Activated CD8-positive, alpha-beta T cell treated with anti-CD3 and anti-CD28 coated beads for 36 hours (primary cell): ENCODE results near the gene SHROOM2. TPM values are rescaled to one million over a fixed set of nuclear protein-coding genes. Genes with fewer than 3 reads are reported as not detected.
A peak's percentile ranks its signal among the peaks of the same experiment; 100 is the strongest.

ENCODE experiments used
- ATAC-seq: fragments of 200-7000 bp; cut with Tn5 transposase; one replicate; pipeline ENCODE4 v1.10.0; 2021; ENCODE audit warnings: mild to moderate bottlenecking, moderate library complexity
- CTCF ChIA-PET: fragments of 350-600 bp; sonication (Branson Sonifier 250); formaldehyde crosslinking; loops from one replicate; lab custom pipeline; 2021; ENCODE audit warnings: antibody characterized with exemption; lab: Charles Lee
- POLR2A ChIA-PET: fragments of 350-600 bp; sonication (Branson Sonifier 250); formaldehyde crosslinking; loops from one replicate; lab custom pipeline; 2021; ENCODE audit warnings: antibody characterized with exemption; lab: Charles Lee
- DNase-seq: peaks from one replicate; pipeline ENCODE4 v3.0.0-alpha.2; 2020
- H3K27ac Mint-ChIP-seq: one replicate; pipeline ENCODE4 v1.8.0; 2021; ENCODE audit warnings: mild to moderate bottlenecking, mixed read lengths
- H3K27me3 Mint-ChIP-seq: one replicate; pipeline ENCODE4 v1.8.0; 2021; ENCODE audit warnings: mixed read lengths
- H3K36me3 Mint-ChIP-seq: one replicate; pipeline ENCODE4 v1.8.0; 2021; ENCODE audit warnings: low read depth, mixed read lengths
- H3K4me1 Mint-ChIP-seq: one replicate; pipeline ENCODE4 v1.8.0; 2021; ENCODE audit warnings: low read depth, mixed read lengths
- H3K4me3 Mint-ChIP-seq: one replicate; pipeline ENCODE4 v1.8.0; 2021; ENCODE audit warnings: mild to moderate bottlenecking, moderate library complexity, mixed read lengths
- H3K9me3 Mint-ChIP-seq: one replicate; pipeline ENCODE4 v1.8.0; 2021; ENCODE audit warnings: mixed read lengths
- CTCF ChIP-seq: fragments of 200-600 bp; IDR thresholded peaks from one replicate; pipeline ENCODE4 v1.8.0; 2022; ENCODE audit warnings: antibody characterized with exemption, mild to moderate bottlenecking
- intact Hi-C: fragments of 100-400 bp; cut with micrococcal nuclease; formaldehyde crosslinking; loops from one replicate; pipeline ENCODE4 v1.10.0; 2022
- total RNA-seq, 2 experiments: library from RNA; stranded (reverse); gene quantifications; one replicate each; pipeline ENCODE4 v1.2.3, GENCODE V29; 2021

SHROOM2 gene
- total RNA-seq, result not detected

- no peaks in the 10 kb centered on the region for H3K9me3 Mint-ChIP-seq
- POLR2A ChIA-PET, result no interaction called here
- no peaks in the 10 kb centered on the region for H3K36me3 Mint-ChIP-seq
- no peak within 1 kb of the TSS for H3K27ac Mint-ChIP-seq
- intact Hi-C loops, result no loop called here
- TF ChIP-seq CTCF, result no peak
- H3K4me1 Mint-ChIP-seq, result no peaks in the 10 kb centered on the region
- DNase-seq (no peak), ATAC-seq (peak; percentile 13)
- CTCF ChIA-PET, result no interaction called here
- peak within 1 kb of the TSS; percentile 29 for H3K4me3 Mint-ChIP-seq
- peaks cover 29% of the 10 kb centered on the region for H3K27me3 Mint-ChIP-seq
Observed at GRCh38 chrX:9785944-9786797, at the start of gene SHROOM2. Gene SHROOM2, plus strand, starts transcription at chrX:9786429. Its CDS starts 117 bp downstream, at chrX:9786546.

- H3K4me3 Mint-ChIP-seq, result no peak overlapping the region
- no peak overlapping the region for H3K27ac Mint-ChIP-seq
- H3K27me3 Mint-ChIP-seq, result no peaks in the 10 kb centered on the region
- intact Hi-C loops, result no loop called here
- no peaks in the 10 kb centered on the region for H3K36me3 Mint-ChIP-seq
- ATAC-seq (no peak), DNase-seq (no peak)
- TF ChIP-seq CTCF, result no peak
- H3K4me1 Mint-ChIP-seq, result no peaks in the 10 kb centered on the region
- no peaks in the 10 kb centered on the region for H3K9me3 Mint-ChIP-seq
- ChIA-PET CTCF (no interaction called here), POLR2A (no interaction called here)
Observed at GRCh38 chrX:9737363-9737762, 48.9 kb upstream of the SHROOM2 start.

- CTCF ChIA-PET, result no interaction called here
- H3K27ac Mint-ChIP-seq, result no peak overlapping the region
Observed at GRCh38 chrX:9738151-9738550, 48.1 kb upstream of the SHROOM2 start.

GRCh38 chrX:9739130-9739529 is 47.1 kb upstream of the SHROOM2 start:
- DNase-seq, result no peak
- Mint-ChIP-seq H3K9me3 (no peaks in the 10 kb centered on the region), H3K27me3 (no peaks in the 10 kb centered on the region), H3K4me3 (no peak overlapping the region), H3K27ac (no peak overlapping the region), H3K36me3 (no peaks in the 10 kb centered on the region), H3K4me1 (no peaks in the 10 kb centered on the region)
- POLR2A ChIA-PET, result no interaction called here
- intact Hi-C loops, result no loop called here
- CTCF ChIA-PET, result no interaction called here
- no peak for ATAC-seq
- TF ChIP-seq CTCF, result no peak

More at GRCh38 chrX:9738151-9738550, 48.1 kb upstream of the SHROOM2 start:
- TF ChIP-seq CTCF, result no peak
- POLR2A ChIA-PET, result no interaction called here
- Mint-ChIP-seq H3K27me3 (no peaks in the 10 kb centered on the region), H3K4me3 (no peak overlapping the region), H3K9me3 (no peaks in the 10 kb centered on the region), H3K36me3 (no peaks in the 10 kb centered on the region), H3K4me1 (no peaks in the 10 kb centered on the region)
- ATAC-seq, result no peak
- intact Hi-C loops, result no loop called here
- DNase-seq, result no peak

GRCh38 chrX:9745417-9746115 is 40.7 kb upstream of the SHROOM2 start:
- Mint-ChIP-seq H3K9me3 (peaks cover 4% of the 10 kb centered on the region), H3K4me1 (peaks cover 15% of the 10 kb centered on the region), H3K27me3 (no peaks in the 10 kb centered on the region), H3K27ac (peak overlapping the region; percentile 77), H3K4me3 (no peak overlapping the region), H3K36me3 (peaks cover 8% of the 10 kb centered on the region)
- peak; percentile 65 for ATAC-seq
- ChIA-PET POLR2A (interaction anchor here (1.0 kb wide), 1 partner anchor 11 kb away, joined by 3 read pairs; no protein-coding TSS in a partner anchor), CTCF (no interaction called here)
- peak; percentile 26 for DNase-seq
- intact Hi-C loops, result no loop called here
- TF ChIP-seq CTCF, result no peak
